SK-N-SH (cell line): ENCODE results near the gene FAM177B. TPM values are rescaled to one million over a fixed set of nuclear protein-coding genes. Genes with fewer than 3 reads are reported as not detected.

Experiments used
- CTCF ChIA-PET: fragments of 300-600, 350-600 bp; formaldehyde crosslinking; extraction: SDS; loops from one replicate; lab custom pipeline; 2021; lab: Yijun Ruan, JAX
- POLR2A ChIA-PET: fragments of 350-600 bp; sonication (Branson Sonifier 250); formaldehyde crosslinking; extraction: SDS; loops from one replicate; lab custom pipeline; 2020; ENCODE audit warnings: antibody characterized with exemption, inconsistent platforms; lab: Yijun Ruan, JAX
- DNase-seq: peaks from one replicate; pipeline ENCODE4 v3.0.0; 2012
- H2AFZ ChIP-seq: fragments of 200-600 bp; sonication (generic); 2 replicates; pipeline ENCODE4 v1.8.1; 2016; ENCODE audit warnings: antibody characterized with exemption, mild to moderate bottlenecking, low read depth
- H3F3A ChIP-seq: fragments of 200-600 bp; sonication (generic); replicated peaks from 2 replicates; pipeline ENCODE3; 2016; ENCODE audit warnings: antibody characterized with exemption, mild to moderate bottlenecking; ENCODE audit not compliant: insufficient read depth
- H3K27ac ChIP-seq, 2 experiments: fragments of 200-500 bp in 1 of 2; fragments of 200-600 bp in 1 of 2; sonication (Bioruptor generic) in 1 of 2; sonication (generic), shearing (Covaris generic) in 1 of 2; 2 replicates each; pipeline versions ENCODE4 v1.5.1 to v1.6.1; 2014 to 2016; ENCODE audit warnings: low read depth in 2 of 2, inconsistent platforms in 1 of 2, low read length in 1 of 2, mild to moderate bottlenecking in 1 of 2, mixed read lengths in 1 of 2
- H3K27me3 ChIP-seq: fragments of 200-600 bp; sonication (generic), shearing (Covaris generic); 2 replicates; pipeline ENCODE4 v1.6.1; 2016; ENCODE audit warnings: mixed run types; ENCODE audit not compliant: insufficient read depth
- H3K36me3 ChIP-seq, 2 experiments: fragments of 200-500 bp in 1 of 2; fragments of 200-600 bp in 1 of 2; sonication (Bioruptor generic) in 1 of 2; sonication (generic) in 1 of 2; replicated peaks in 1 of 2; 2 replicates each; pipeline versions ENCODE3 to v1.5.1; 2014 to 2016; ENCODE audit warnings: low read length in 1 of 2, mild to moderate bottlenecking in 1 of 2; ENCODE audit not compliant: insufficient read depth in 2 of 2, control insufficient read depth in 1 of 2
- H3K4me1 ChIP-seq, 2 experiments: fragments of 200-500 bp in 1 of 2; fragments of 200-600 bp in 1 of 2; sonication (Bioruptor generic) in 1 of 2; sonication (generic), shearing (Covaris generic) in 1 of 2; 2 replicates each; pipeline versions ENCODE4 v1.5.1 to v1.6.1; 2014 to 2016; ENCODE audit warnings: low read depth in 1 of 2, low read length in 1 of 2, mixed run types in 1 of 2; ENCODE audit not compliant: insufficient read depth in 2 of 2, control insufficient read depth in 1 of 2
- H3K4me2 ChIP-seq: fragments of 200-600 bp; sonication (generic), shearing (Covaris generic); 2 replicates; pipeline ENCODE4 v1.6.1; 2017; ENCODE audit warnings: mixed run types
- H3K4me3 ChIP-seq, 2 experiments: fragments of 200-500 bp in 1 of 2; fragments of 200-600 bp in 1 of 2; sonication (Bioruptor generic) in 1 of 2; sonication (generic), shearing (Covaris generic) in 1 of 2; 2 replicates each; pipeline versions ENCODE4 v1.5.1 to v1.8.1; 2014 to 2016; ENCODE audit warnings: low read depth in 2 of 2, inconsistent platforms in 1 of 2, low read length in 1 of 2, mild to moderate bottlenecking in 1 of 2, mixed read lengths in 1 of 2, moderate library complexity in 1 of 2
- H3K79me2 ChIP-seq: fragments of 200-600 bp; sonication (generic); 2 replicates; pipeline ENCODE4 v1.8.1; 2017; ENCODE audit warnings: mild to moderate bottlenecking; ENCODE audit not compliant: insufficient read depth
- H3K9ac ChIP-seq: fragments of 200-600 bp; sonication (generic); 2 replicates; pipeline ENCODE4 v1.6.1; 2017; ENCODE audit warnings: mixed run types
- H3K9me2 ChIP-seq: fragments of 200-600 bp; sonication (generic); 2 replicates; pipeline ENCODE4 v1.6.1; 2017; ENCODE audit warnings: mixed run types
- H3K9me3 ChIP-seq: fragments of 200-600 bp; sonication (generic); 2 replicates; pipeline ENCODE4 v1.6.1; 2017; ENCODE audit warnings: mixed run types, mild to moderate bottlenecking, moderate library complexity
- H4K20me1 ChIP-seq: fragments of 200-600 bp; sonication (generic); 2 replicates; pipeline ENCODE4 v1.6.1; 2017; ENCODE audit warnings: mild to moderate bottlenecking, mixed run types; ENCODE audit not compliant: insufficient read depth
- CTCF ChIP-seq: fragments of 200-600 bp; sonication (generic); IDR thresholded peaks from 2 replicates; pipeline ENCODE4 v1.6.1; 2017; ENCODE audit warnings: antibody characterized with exemption, mild to moderate bottlenecking, moderate library complexity
- ELF1 ChIP-seq: IDR thresholded peaks from 2 replicates; pipeline ENCODE4 v1.4.0; 2012
- IRF3 ChIP-seq: fragments of 150-350 bp; IDR thresholded peaks from 2 replicates; pipeline ENCODE4 v1.6.1; 2016; ENCODE audit warnings: mild to moderate bottlenecking, low read depth, low read length
- MEF2A ChIP-seq: IDR thresholded peaks from 2 replicates; pipeline ENCODE4 v1.4.0; 2012; ENCODE audit warnings: low read depth, borderline replicate concordance
- NFIC ChIP-seq: IDR thresholded peaks from 2 replicates; pipeline ENCODE4 v1.4.0; 2012; ENCODE audit warnings: borderline replicate concordance
- NRF1 ChIP-seq: IDR thresholded peaks from 2 replicates; pipeline ENCODE4 v1.6.1; 2012; ENCODE audit warnings: low read depth, mild to moderate bottlenecking, low read length
- RAD21 ChIP-seq: IDR thresholded peaks from 2 replicates; pipeline ENCODE4 v1.6.1; 2012; ENCODE audit warnings: mild to moderate bottlenecking, low read length
- TCF12 ChIP-seq: IDR thresholded peaks from 2 replicates; pipeline ENCODE4 v1.4.0; 2012
- TEAD4 ChIP-seq: IDR thresholded peaks from 2 replicates; pipeline ENCODE4 v1.4.0; 2012; ENCODE audit warnings: mild to moderate bottlenecking, borderline replicate concordance; ENCODE audit not compliant: insufficient read depth
- USF1 ChIP-seq: IDR thresholded peaks from 2 replicates; pipeline ENCODE4 v1.4.0; 2012; ENCODE audit warnings: low read depth, borderline replicate concordance
- ZBTB33 ChIP-seq: IDR thresholded peaks from 2 replicates; pipeline ENCODE4 v1.4.0; 2012; ENCODE audit warnings: low read depth, borderline replicate concordance
- WGBS: methylation state at CpG from one replicate; pipeline ENCODE4 v1.1.6; 2017; ENCODE audit warnings: low lambda C conversion rate; 5-methylcytosine and 5-hydroxymethylcytosine counted together
- polyA plus RNA-seq, 3 experiments: library from polyadenylated mRNA; depleted of rRNA; stranded (reverse); fragments of >200 nt; gene quantifications; 2 replicates each; pipeline ENCODE4 v1.2.3, GENCODE V29; 2012

Gene FAM177B
- polyA plus RNA-seq, 1 of the 3 experiments (the other 2 are of a cell fraction): not detected

GRCh38 chr1:222786121-222786520 lies 49.1 kb downstream of the FAM177B start:
- no peak for DNase-seq
- POLR2A ChIA-PET: no interaction called here
- Histone ChIP-seq H3K27ac (no peak overlapping the region), H3K36me3 (no peaks in the 10 kb centered on the region), H3K4me2 (no peak overlapping the region), H2AFZ (no peak overlapping the region), H3K9ac (no peak overlapping the region), H3K79me2 (no peaks in the 10 kb centered on the region), H3F3A (no peaks in the 10 kb centered on the region), H3K4me1 (no peaks in the 10 kb centered on the region; a peak in 1 of 4 replicates), H4K20me1 (no peaks in the 10 kb centered on the region), H3K4me3 (no peak overlapping the region), H3K27me3 (peaks cover 8% of the 10 kb centered on the region; the same call in 1 of the 2 replicates), H3K9me3 (no peaks in the 10 kb centered on the region), H3K9me2 (no peaks in the 10 kb centered on the region)
- WGBS: 71% methylated on average over 1 of the region's 1 CpG
- TF ChIP-seq ELF1 (no peak), NFIC (peak; percentile 49; the same call in 1 of the 2 replicates)
- CTCF ChIA-PET: interaction anchor here (3.7 kb wide), 1 partner anchor 304 kb away, joined by 13 read pairs; no protein-coding TSS in a partner anchor

GRCh38 chr1:222787729-222788128 lies 50.7 kb downstream of the FAM177B start:
- Histone ChIP-seq H3K27me3 (peaks cover 8% of the 10 kb centered on the region; the same call in 1 of the 2 replicates), H2AFZ (no peak overlapping the region), H3K4me2 (no peak overlapping the region), H3K27ac (no peak overlapping the region), H3K9me2 (no peaks in the 10 kb centered on the region), H3F3A (no peaks in the 10 kb centered on the region), H3K79me2 (no peaks in the 10 kb centered on the region), H3K9me3 (no peaks in the 10 kb centered on the region), H3K36me3 (no peaks in the 10 kb centered on the region), H4K20me1 (no peaks in the 10 kb centered on the region), H3K4me1 (no peaks in the 10 kb centered on the region; a peak in 1 of 4 replicates), H3K9ac (no peak overlapping the region), H3K4me3 (no peak overlapping the region)
- 72% methylated on average over 4 of the region's 4 CpGs for WGBS
- ChIA-PET CTCF (interaction anchor here (0.6 to 3.7 kb wide), 7 partner anchors 55 to 349 kb away, joined by 3 to 13 read pairs (median 3); no protein-coding TSS in a partner anchor), POLR2A (no interaction called here)
- no peak for DNase-seq
- TF ChIP-seq IRF3: no peak
- no peak for TF ChIP-seq NRF1
- TF ChIP-seq MEF2A: no peak
- TF ChIP-seq ZBTB33: no peak
- TF ChIP-seq TCF12: no peak
- TF ChIP-seq TEAD4: no peak
- TF ChIP-seq USF1: no peak
- TF ChIP-seq CTCF: no peak
- TF ChIP-seq RAD21: no peak
